HCT116 (cell line): ENCODE data around the gene MRPS7. TPM values are rescaled to one million over a fixed set of nuclear protein-coding genes. Genes with fewer than 3 reads are reported as not detected.

Source experiments
- ATAC-seq: fragments of 200-7000 bp; cut with Tn5 transposase; 2 replicates; pipeline ENCODE4 v1.9.1; 2020; ENCODE audit warnings: mild to moderate bottlenecking, moderate library complexity
- BruUV-seq: library from RNA; stranded (reverse); fragments of 400-500 nt; replicated peaks from 2 replicates; lab custom pipeline; 2021; lab: Mats Ljungman, UMichigan
- CTCF ChIA-PET: fragments of 300-600 bp; sonication (Branson Sonifier 250); formaldehyde crosslinking; loops from one replicate; lab custom pipeline; 2021; ENCODE audit warnings: antibody characterized with exemption; lab: Charles Lee
- POLR2A ChIA-PET: fragments of 300-600, 350-600 bp; sonication (Branson Sonifier 250); formaldehyde crosslinking; loops from one replicate; lab custom pipeline; 2021; ENCODE audit warnings: antibody characterized with exemption; lab: Charles Lee
- RAD21 ChIA-PET, 2 experiments: fragments of 300-600 bp; sonication (Branson Sonifier 250); formaldehyde crosslinking; loops; one replicate each; lab custom pipeline; 2023; ENCODE audit warnings: low total read pairs in 2 of 2; ENCODE audit not compliant: uncharacterized antibody in 2 of 2, unreplicated experiment in 2 of 2, low non-redundant PET in 1 of 2; lab: Charles Lee
- DNase-seq: peaks from one replicate; pipeline ENCODE4 v3.0.0-alpha.2; 2010; ENCODE audit warnings: low read depth, low spot score
- H2AFZ ChIP-seq: fragments of 200-600 bp; shearing (Covaris generic), sonication (generic); 2 replicates; pipeline ENCODE4 v1.6.1; 2017; ENCODE audit warnings: low read depth, mixed run types, mixed read lengths, antibody characterized with exemption, low read length; ENCODE audit not compliant: poor library complexity, severe bottlenecking
- H3K27ac ChIP-seq: 2 replicates; pipeline ENCODE4 v1.5.1; 2012; ENCODE audit warnings: low read depth, low read length
- H3K27me3 ChIP-seq: fragments of 200-600 bp; sonication (generic); 2 replicates; pipeline ENCODE4 v1.6.1; 2016; ENCODE audit warnings: mixed run types, low read length, mixed read lengths; ENCODE audit not compliant: insufficient read depth
- H3K36me3 ChIP-seq, 2 experiments: fragments of 200-500 bp in 1 of 2; fragments of 200-600 bp in 1 of 2; sonication (Bioruptor generic) in 1 of 2; sonication (generic) in 1 of 2; 2 replicates each; pipeline versions ENCODE4 v1.5.1 to v1.6.1; 2014 to 2016; ENCODE audit warnings: low read length in 2 of 2, inconsistent platforms in 1 of 2, mixed read lengths in 1 of 2, mixed run types in 1 of 2; ENCODE audit not compliant: insufficient read depth in 2 of 2, control insufficient read depth in 1 of 2
- H3K4me1 ChIP-seq, 2 experiments: fragments of 200-600 bp in 1 of 2; sonication (generic) in 1 of 2; 2 replicates each; pipeline versions ENCODE4 v1.5.1 to v1.6.1; 2012 to 2017; ENCODE audit warnings: low read length in 2 of 2, inconsistent platforms in 1 of 2, mild to moderate bottlenecking in 1 of 2, mixed read lengths in 1 of 2, mixed run types in 1 of 2, moderate library complexity in 1 of 2; ENCODE audit not compliant: insufficient read depth in 2 of 2, control insufficient read depth in 1 of 2
- H3K4me2 ChIP-seq: fragments of 200-600 bp; sonication (generic); 2 replicates; pipeline ENCODE4 v1.6.1; 2017; ENCODE audit warnings: mixed run types, low read length, mixed read lengths
- H3K4me3 ChIP-seq, 2 experiments: fragments of 200-600 bp in 1 of 2; sonication (generic) in 1 of 2; replicated peaks in 1 of 2; 2 replicates each; pipeline ENCODE4 v1.5.1; 2011 to 2016; ENCODE audit warnings: low read length in 2 of 2, control low read depth in 1 of 2, low read depth in 1 of 2, mild to moderate bottlenecking in 1 of 2, mixed read lengths in 1 of 2, mixed run types in 1 of 2
- H3K79me2 ChIP-seq: fragments of 200-600 bp; sonication (generic); 2 replicates; pipeline ENCODE4 v1.6.1; 2017; ENCODE audit warnings: mild to moderate bottlenecking, mixed run types, low read length, moderate library complexity, mixed read lengths; ENCODE audit not compliant: insufficient read depth
- H3K9ac ChIP-seq: fragments of 200-600 bp; sonication (generic); 2 replicates; pipeline ENCODE4 v1.6.1; 2016; ENCODE audit warnings: low read length, mixed read lengths
- H3K9me2 ChIP-seq: fragments of 200-600 bp; sonication (generic), shearing (Covaris generic); 2 replicates; pipeline ENCODE4 v1.6.1; 2017; ENCODE audit warnings: mixed run types, mild to moderate bottlenecking, moderate library complexity; ENCODE audit not compliant: insufficient read depth
- H3K9me3 ChIP-seq, 2 experiments: fragments of 200-500 bp in 1 of 2; fragments of 200-600 bp in 1 of 2; sonication (Bioruptor generic) in 1 of 2; sonication (generic) in 1 of 2; 2 replicates each; pipeline ENCODE4 v1.6.1; 2014 to 2017; ENCODE audit warnings: low read length in 2 of 2, mixed read lengths in 2 of 2, inconsistent platforms in 1 of 2, low read depth in 1 of 2, mild to moderate bottlenecking in 1 of 2, mixed run types in 1 of 2, moderate library complexity in 1 of 2; ENCODE audit not compliant: control insufficient read depth in 1 of 2, insufficient read depth in 1 of 2
- H4K20me1 ChIP-seq: fragments of 200-600 bp; sonication (generic), shearing (Covaris generic); 2 replicates; pipeline ENCODE4 v1.6.1; 2017; ENCODE audit warnings: mixed run types, mild to moderate bottlenecking, moderate library complexity; ENCODE audit not compliant: insufficient read depth
- ATF3 ChIP-seq: IDR thresholded peaks from 2 replicates; pipeline ENCODE4 v1.6.1; 2012
- CBX3 ChIP-seq: IDR thresholded peaks from 2 replicates; pipeline ENCODE4 v1.6.1; 2012; ENCODE audit warnings: low read depth
- EGR1 ChIP-seq: IDR thresholded peaks from 2 replicates; pipeline ENCODE4 v1.6.1; 2012; ENCODE audit warnings: low read depth
- EZH2phosphoT487 ChIP-seq: fragments of 200-600 bp; IDR thresholded peaks from 2 replicates; pipeline ENCODE4 v1.6.1; 2018; ENCODE audit warnings: antibody characterized with exemption, borderline replicate concordance
- JUND ChIP-seq: IDR thresholded peaks from 2 replicates; pipeline ENCODE4 v1.6.1; 2012
- MAX ChIP-seq: IDR thresholded peaks from 2 replicates; pipeline ENCODE4 v1.6.1; 2012
- POLR2A ChIP-seq: IDR thresholded peaks from 2 replicates; pipeline ENCODE4 v1.7.0; 2011; ENCODE audit warnings: borderline replicate concordance; ENCODE audit not compliant: insufficient read depth, insufficient read length; ENCODE audit errors: extremely low read depth
- POLR2AphosphoS5 ChIP-seq: IDR thresholded peaks from 2 replicates; pipeline ENCODE4 v1.6.1; 2011; ENCODE audit warnings: mild to moderate bottlenecking, low read depth, low read length, moderate library complexity
- RAD21 ChIP-seq: IDR thresholded peaks from 2 replicates; pipeline ENCODE4 v1.6.1; 2012; ENCODE audit warnings: low read depth, mild to moderate bottlenecking
- REST ChIP-seq: IDR thresholded peaks from 2 replicates; pipeline ENCODE4 v1.6.1; 2012; ENCODE audit warnings: low read depth
- SIN3A ChIP-seq: IDR thresholded peaks from 2 replicates; pipeline ENCODE4 v1.6.1; 2012; ENCODE audit warnings: low read depth
- SP1 ChIP-seq: IDR thresholded peaks from 2 replicates; pipeline ENCODE4 v1.6.1; 2012; ENCODE audit warnings: low read depth
- TCF7L2 ChIP-seq: IDR thresholded peaks from 2 replicates; pipeline ENCODE4 v1.7.0; 2011; ENCODE audit warnings: borderline replicate concordance, inconsistent platforms; ENCODE audit not compliant: insufficient read depth, insufficient read length; ENCODE audit errors: extremely low read depth
- YY1 ChIP-seq: IDR thresholded peaks from 2 replicates; pipeline ENCODE4 v1.6.1; 2011; ENCODE audit warnings: low read length, low read depth, moderate library complexity, mild to moderate bottlenecking; ENCODE audit not compliant: insufficient replicate concordance; ENCODE audit errors: extremely low read depth
- ZFX ChIP-seq: fragments of 450-650 bp; IDR thresholded peaks from 2 replicates; pipeline ENCODE4 v1.6.1; 2017
- ZNF274 ChIP-seq: fragments of 200-500 bp; sonication (Bioruptor generic); IDR thresholded peaks from 2 replicates; pipeline ENCODE4 v1.6.1; 2014; ENCODE audit warnings: mild to moderate bottlenecking, low read depth, low read length, inconsistent platforms
- intact Hi-C: fragments of 100-400 bp; cut with micrococcal nuclease; formaldehyde crosslinking; loops from 2 replicates; pipeline ENCODE4 v1.10.0; 2022
- total RNA-seq: library from RNA; stranded (reverse); gene quantifications from one replicate; pipeline ENCODE4 v1.2.1, GENCODE V29; 2021; ENCODE audit not compliant: unreplicated experiment

The MRPS7 gene
- total RNA-seq, 1 experiment from 2014 or later = 104 TPM

- peak overlapping the region; percentile 1; the same call in 1 of the 2 replicates for H3K4me2 ChIP-seq
- no peaks in the 10 kb centered on the region for H3K9me2 ChIP-seq
- ATAC-seq = no peak
- intact Hi-C loops = loop anchor here (10.0 kb wide), 1 partner anchor 152 kb away; no protein-coding TSS in a partner anchor
- H3K9ac ChIP-seq = 0 out of 2 replicates have a peak overlapping the region, but pooled peaks have one; percentile 2
- TF ChIP-seq ATF3 (no peak), POLR2AphosphoS5 (no peak), JUND (no peak), EGR1 (no peak), REST (no peak), SIN3A (no peak), TCF7L2 (no peak), EZH2phosphoT487 (no peak), RAD21 (no peak), SP1 (no peak), ZNF274 (no peak), ZFX (no peak), YY1 (no peak), POLR2A (no peak), MAX (no peak), CBX3 (no peak)
- RAD21 ChIA-PET = interaction anchor here in 1 of 2 experiments (0.6 kb wide), 1 partner anchor 48 kb away, joined by 3 read pairs; no protein-coding TSS in a partner anchor
- no peak overlapping the region for H3K4me3 ChIP-seq
- BruUV-seq = no TSS peak
- DNase-seq = no peak
- peaks cover 21 to 44% of the 10 kb centered on the region in 2 experiments for H3K4me1 ChIP-seq
- no peak overlapping the region for H2AFZ ChIP-seq
- no peaks in the 10 kb centered on the region for H4K20me1 ChIP-seq
- no peaks in the 10 kb centered on the region for H3K27me3 ChIP-seq
- H3K36me3 ChIP-seq = peaks cover 18 to 39% of the 10 kb centered on the region in 2 experiments; a peak in 3 of 4 replicates
- H3K9me3 ChIP-seq = no peaks in the 10 kb centered on the region
- peaks cover 30% of the 10 kb centered on the region for H3K79me2 ChIP-seq
- POLR2A ChIA-PET = no interaction called here
- H3K27ac ChIP-seq = peak overlapping the region; percentile 25; the same call in 1 of the 2 replicates
- CTCF ChIA-PET = no interaction called here
Measured at GRCh38 chr17:75267153-75267410, 5.4 kb downstream of the MRPS7 start.
